HCT116 (cell line): ENCODE measurements around the gene TBC1D26. TPM values are rescaled to one million over a fixed set of nuclear protein-coding genes. Genes with fewer than 3 reads are reported as not detected.

Experiments used
- ATAC-seq: fragments of 200-7000 bp; cut with Tn5 transposase; 2 replicates; pipeline ENCODE4 v1.9.1; 2020; ENCODE audit warnings: mild to moderate bottlenecking, moderate library complexity
- BruUV-seq: library from RNA; stranded (reverse); fragments of 400-500 nt; replicated peaks from 2 replicates; lab custom pipeline; 2021; lab: Mats Ljungman, UMichigan
- CTCF ChIA-PET: fragments of 300-600 bp; sonication (Branson Sonifier 250); formaldehyde crosslinking; loops from one replicate; lab custom pipeline; 2021; ENCODE audit warnings: antibody characterized with exemption; lab: Charles Lee
- POLR2A ChIA-PET: fragments of 300-600, 350-600 bp; sonication (Branson Sonifier 250); formaldehyde crosslinking; loops from one replicate; lab custom pipeline; 2021; ENCODE audit warnings: antibody characterized with exemption; lab: Charles Lee
- RAD21 ChIA-PET, 2 experiments: fragments of 300-600 bp; sonication (Branson Sonifier 250); formaldehyde crosslinking; loops; one replicate each; lab custom pipeline; 2023; ENCODE audit warnings: low total read pairs in 2 of 2; ENCODE audit not compliant: uncharacterized antibody in 2 of 2, unreplicated experiment in 2 of 2, low non-redundant PET in 1 of 2; lab: Charles Lee
- DNase-seq: peaks from one replicate; pipeline ENCODE4 v3.0.0-alpha.2; 2010; ENCODE audit warnings: low read depth, low spot score
- H2AFZ ChIP-seq: fragments of 200-600 bp; shearing (Covaris generic), sonication (generic); 2 replicates; pipeline ENCODE4 v1.6.1; 2017; ENCODE audit warnings: low read depth, mixed run types, mixed read lengths, antibody characterized with exemption, low read length; ENCODE audit not compliant: poor library complexity, severe bottlenecking
- H3K27ac ChIP-seq: 2 replicates; pipeline ENCODE4 v1.5.1; 2012; ENCODE audit warnings: low read depth, low read length
- H3K27me3 ChIP-seq: fragments of 200-600 bp; sonication (generic); 2 replicates; pipeline ENCODE4 v1.6.1; 2016; ENCODE audit warnings: mixed run types, low read length, mixed read lengths; ENCODE audit not compliant: insufficient read depth
- H3K36me3 ChIP-seq, 2 experiments: fragments of 200-500 bp in 1 of 2; fragments of 200-600 bp in 1 of 2; sonication (Bioruptor generic) in 1 of 2; sonication (generic) in 1 of 2; 2 replicates each; pipeline versions ENCODE4 v1.5.1 to v1.6.1; 2014 to 2016; ENCODE audit warnings: low read length in 2 of 2, inconsistent platforms in 1 of 2, mixed read lengths in 1 of 2, mixed run types in 1 of 2; ENCODE audit not compliant: insufficient read depth in 2 of 2, control insufficient read depth in 1 of 2
- H3K4me1 ChIP-seq, 2 experiments: fragments of 200-600 bp in 1 of 2; sonication (generic) in 1 of 2; 2 replicates each; pipeline versions ENCODE4 v1.5.1 to v1.6.1; 2012 to 2017; ENCODE audit warnings: low read length in 2 of 2, inconsistent platforms in 1 of 2, mild to moderate bottlenecking in 1 of 2, mixed read lengths in 1 of 2, mixed run types in 1 of 2, moderate library complexity in 1 of 2; ENCODE audit not compliant: insufficient read depth in 2 of 2, control insufficient read depth in 1 of 2
- H3K4me2 ChIP-seq: fragments of 200-600 bp; sonication (generic); 2 replicates; pipeline ENCODE4 v1.6.1; 2017; ENCODE audit warnings: mixed run types, low read length, mixed read lengths
- H3K4me3 ChIP-seq, 2 experiments: fragments of 200-600 bp in 1 of 2; sonication (generic) in 1 of 2; replicated peaks in 1 of 2; 2 replicates each; pipeline ENCODE4 v1.5.1; 2011 to 2016; ENCODE audit warnings: low read length in 2 of 2, control low read depth in 1 of 2, low read depth in 1 of 2, mild to moderate bottlenecking in 1 of 2, mixed read lengths in 1 of 2, mixed run types in 1 of 2
- H3K79me2 ChIP-seq: fragments of 200-600 bp; sonication (generic); 2 replicates; pipeline ENCODE4 v1.6.1; 2017; ENCODE audit warnings: mild to moderate bottlenecking, mixed run types, low read length, moderate library complexity, mixed read lengths; ENCODE audit not compliant: insufficient read depth
- H3K9ac ChIP-seq: fragments of 200-600 bp; sonication (generic); 2 replicates; pipeline ENCODE4 v1.6.1; 2016; ENCODE audit warnings: low read length, mixed read lengths
- H3K9me2 ChIP-seq: fragments of 200-600 bp; sonication (generic), shearing (Covaris generic); 2 replicates; pipeline ENCODE4 v1.6.1; 2017; ENCODE audit warnings: mixed run types, mild to moderate bottlenecking, moderate library complexity; ENCODE audit not compliant: insufficient read depth
- H3K9me3 ChIP-seq, 2 experiments: fragments of 200-500 bp in 1 of 2; fragments of 200-600 bp in 1 of 2; sonication (Bioruptor generic) in 1 of 2; sonication (generic) in 1 of 2; 2 replicates each; pipeline ENCODE4 v1.6.1; 2014 to 2017; ENCODE audit warnings: low read length in 2 of 2, mixed read lengths in 2 of 2, inconsistent platforms in 1 of 2, low read depth in 1 of 2, mild to moderate bottlenecking in 1 of 2, mixed run types in 1 of 2, moderate library complexity in 1 of 2; ENCODE audit not compliant: control insufficient read depth in 1 of 2, insufficient read depth in 1 of 2
- H4K20me1 ChIP-seq: fragments of 200-600 bp; sonication (generic), shearing (Covaris generic); 2 replicates; pipeline ENCODE4 v1.6.1; 2017; ENCODE audit warnings: mixed run types, mild to moderate bottlenecking, moderate library complexity; ENCODE audit not compliant: insufficient read depth
- CEBPB ChIP-seq: IDR thresholded peaks from 2 replicates; pipeline ENCODE4 v1.6.1; 2012; ENCODE audit warnings: low read depth
- EGR1 ChIP-seq: IDR thresholded peaks from 2 replicates; pipeline ENCODE4 v1.6.1; 2012; ENCODE audit warnings: low read depth
- ELF1 ChIP-seq: IDR thresholded peaks from 2 replicates; pipeline ENCODE4 v1.6.1; 2012; ENCODE audit warnings: low read depth, borderline replicate concordance
- EZH2 ChIP-seq: fragments of 200-600 bp; sonication (generic); IDR thresholded peaks from 2 replicates; pipeline ENCODE4 v1.6.1; 2017; ENCODE audit warnings: antibody characterized with exemption, mixed run types
- EZH2phosphoT487 ChIP-seq: fragments of 200-600 bp; IDR thresholded peaks from 2 replicates; pipeline ENCODE4 v1.6.1; 2018; ENCODE audit warnings: antibody characterized with exemption, borderline replicate concordance
- JUND ChIP-seq: IDR thresholded peaks from 2 replicates; pipeline ENCODE4 v1.6.1; 2012
- POLR2A ChIP-seq: IDR thresholded peaks from 2 replicates; pipeline ENCODE4 v1.7.0; 2011; ENCODE audit warnings: borderline replicate concordance; ENCODE audit not compliant: insufficient read depth, insufficient read length; ENCODE audit errors: extremely low read depth
- POLR2AphosphoS5 ChIP-seq: IDR thresholded peaks from 2 replicates; pipeline ENCODE4 v1.6.1; 2011; ENCODE audit warnings: mild to moderate bottlenecking, low read depth, low read length, moderate library complexity
- SIN3A ChIP-seq: IDR thresholded peaks from 2 replicates; pipeline ENCODE4 v1.6.1; 2012; ENCODE audit warnings: low read depth
- SP1 ChIP-seq: IDR thresholded peaks from 2 replicates; pipeline ENCODE4 v1.6.1; 2012; ENCODE audit warnings: low read depth
- intact Hi-C: fragments of 100-400 bp; cut with micrococcal nuclease; formaldehyde crosslinking; loops from 2 replicates; pipeline ENCODE4 v1.10.0; 2022
- total RNA-seq: library from RNA; stranded (reverse); gene quantifications from one replicate; pipeline ENCODE4 v1.2.1, GENCODE V29; 2021; ENCODE audit not compliant: unreplicated experiment
- TF ChIP-seq, protein P1 (sequence below): IDR thresholded peaks from 2 replicates; pipeline ENCODE4 v1.6.1; 2012
- TF ChIP-seq, protein P2 (sequence below): IDR thresholded peaks from 2 replicates; pipeline ENCODE4 v1.6.1; 2011; ENCODE audit warnings: mild to moderate bottlenecking, low read length, moderate library complexity; ENCODE audit not compliant: insufficient replicate concordance; ENCODE audit errors: extremely low read depth

The TBC1D26 gene
- total RNA-seq, 1 experiment from 2014 or later = 1.1 TPM

DNA sequence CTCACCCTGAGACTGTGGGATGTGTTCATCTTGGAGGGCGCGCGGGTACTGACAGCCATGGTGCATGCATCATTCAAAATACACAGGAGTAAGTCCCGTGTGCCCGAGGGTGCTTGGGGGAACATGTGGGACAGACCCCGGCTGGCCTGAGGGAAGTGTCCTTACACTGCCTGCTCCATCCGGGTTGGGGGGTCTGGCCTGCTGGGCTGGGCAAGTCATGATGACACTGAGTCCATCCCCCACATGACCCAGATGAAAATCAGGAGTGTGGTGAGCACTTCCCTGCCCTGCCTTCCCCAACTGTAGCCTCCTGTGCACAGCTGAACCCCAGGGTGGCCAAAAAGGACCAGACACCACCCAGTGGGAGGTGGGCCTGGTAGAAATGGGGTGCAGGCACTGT lies 10.8 kb downstream of the TBC1D26 start:
- Histone ChIP-seq H3K4me2 (no peak overlapping the region), H3K27me3 (no peaks in the 10 kb centered on the region), H3K9me3 (no peaks in the 10 kb centered on the region), H3K4me3 (no peak overlapping the region), H3K9ac (no peak overlapping the region), H3K79me2 (no peaks in the 10 kb centered on the region), H3K27ac (no peak overlapping the region), H2AFZ (no peak overlapping the region), H3K9me2 (no peaks in the 10 kb centered on the region), H4K20me1 (no peaks in the 10 kb centered on the region), H3K4me1 (no peaks in the 10 kb centered on the region), H3K36me3 (no peaks in the 10 kb centered on the region)
- no TSS peak for BruUV-seq
- ChIA-PET POLR2A (no interaction called here), RAD21 (no interaction called here), CTCF (no interaction called here)
- no peak for DNase-seq
- ATAC-seq = no peak
- TF ChIP-seq POLR2AphosphoS5 (no peak), CEBPB (no peak), EZH2 (no peak), EZH2phosphoT487 (no peak), SIN3A (no peak), SP1 (no peak), ELF1 (no peak), JUND (no peak), EGR1 (no peak), POLR2A (no peak)
- TF ChIP-seq, protein P1, sequence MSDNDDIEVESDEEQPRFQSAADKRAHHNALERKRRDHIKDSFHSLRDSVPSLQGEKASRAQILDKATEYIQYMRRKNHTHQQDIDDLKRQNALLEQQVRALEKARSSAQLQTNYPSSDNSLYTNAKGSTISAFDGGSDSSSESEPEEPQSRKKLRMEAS = no peak
- TF ChIP-seq, protein P2, sequence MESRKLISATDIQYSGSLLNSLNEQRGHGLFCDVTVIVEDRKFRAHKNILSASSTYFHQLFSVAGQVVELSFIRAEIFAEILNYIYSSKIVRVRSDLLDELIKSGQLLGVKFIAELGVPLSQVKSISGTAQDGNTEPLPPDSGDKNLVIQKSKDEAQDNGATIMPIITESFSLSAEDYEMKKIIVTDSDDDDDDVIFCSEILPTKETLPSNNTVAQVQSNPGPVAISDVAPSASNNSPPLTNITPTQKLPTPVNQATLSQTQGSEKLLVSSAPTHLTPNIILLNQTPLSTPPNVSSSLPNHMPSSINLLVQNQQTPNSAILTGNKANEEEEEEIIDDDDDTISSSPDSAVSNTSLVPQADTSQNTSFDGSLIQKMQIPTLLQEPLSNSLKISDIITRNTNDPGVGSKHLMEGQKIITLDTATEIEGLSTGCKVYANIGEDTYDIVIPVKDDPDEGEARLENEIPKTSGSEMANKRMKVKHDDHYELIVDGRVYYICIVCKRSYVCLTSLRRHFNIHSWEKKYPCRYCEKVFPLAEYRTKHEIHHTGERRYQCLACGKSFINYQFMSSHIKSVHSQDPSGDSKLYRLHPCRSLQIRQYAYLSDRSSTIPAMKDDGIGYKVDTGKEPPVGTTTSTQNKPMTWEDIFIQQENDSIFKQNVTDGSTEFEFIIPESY = no peak
- intact Hi-C loops = no loop called here
